ENCODE results near the gene FAM234B.

The FAM234B gene

GRCh38 chr12:13094367-13094766 is 50.2 kb downstream of the FAM234B start:
- DNase-seq: no peak

DNA sequence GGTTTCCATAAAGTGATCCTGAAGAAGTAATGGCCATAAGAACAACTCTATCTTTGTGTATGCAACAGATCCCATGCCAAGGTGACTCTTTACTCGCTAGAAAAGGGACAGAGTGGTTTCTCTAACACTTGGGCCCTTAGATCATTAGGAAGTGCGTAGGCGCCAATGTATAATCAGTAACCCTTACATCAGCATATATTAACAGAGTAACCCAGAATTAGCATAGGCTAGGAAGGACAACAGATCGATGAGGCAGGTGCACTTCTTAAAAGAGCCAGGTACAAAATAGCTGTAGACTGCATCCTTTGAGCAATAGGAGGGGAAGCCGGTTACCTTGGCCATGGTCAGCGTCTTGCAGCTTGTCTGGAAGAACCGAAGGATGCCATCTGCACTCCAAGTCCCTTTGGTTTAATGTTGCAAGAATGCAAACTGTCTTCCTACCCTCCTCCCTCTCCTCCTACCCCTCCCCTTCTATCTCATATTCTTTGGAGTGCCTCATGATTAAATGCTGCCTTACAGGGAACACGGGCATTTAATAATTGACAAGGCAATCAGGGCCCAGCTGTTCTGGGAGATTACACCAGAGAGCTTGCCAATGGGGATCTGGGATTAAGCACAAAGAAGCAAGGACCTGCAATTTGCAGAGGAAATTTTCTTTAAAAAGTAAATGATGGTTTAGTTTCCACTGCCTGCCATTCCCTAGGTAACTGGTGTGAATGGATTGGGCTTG is 51.2 kb downstream of the FAM234B start:
- no peak for DNase-seq

DNA sequence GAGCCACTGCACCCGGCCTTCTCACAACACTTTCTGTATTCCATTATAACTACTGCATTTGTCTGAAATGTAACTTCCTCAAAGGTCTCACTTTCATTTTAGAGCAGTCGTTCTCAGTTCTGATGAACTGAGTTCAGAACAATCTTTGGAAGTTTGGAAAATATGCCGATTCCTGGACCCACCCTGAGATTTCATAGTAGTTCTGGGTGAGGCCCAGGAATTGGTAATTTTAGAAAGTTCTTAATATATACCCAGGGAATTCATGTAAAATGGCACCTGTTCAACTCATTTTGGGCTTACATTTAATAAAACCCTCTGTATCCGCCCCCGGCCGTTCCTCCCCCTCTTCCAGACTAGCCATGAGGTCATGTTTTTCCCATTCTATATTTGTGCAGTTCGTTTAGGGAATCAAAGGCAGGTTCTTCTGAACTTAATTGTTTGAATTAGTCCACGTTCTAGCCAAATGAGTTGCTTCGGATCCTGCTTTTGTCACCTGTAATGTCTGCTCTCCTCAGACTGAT is 53.4 kb downstream of the FAM234B start:
- no peak for DNase-seq

DNA sequence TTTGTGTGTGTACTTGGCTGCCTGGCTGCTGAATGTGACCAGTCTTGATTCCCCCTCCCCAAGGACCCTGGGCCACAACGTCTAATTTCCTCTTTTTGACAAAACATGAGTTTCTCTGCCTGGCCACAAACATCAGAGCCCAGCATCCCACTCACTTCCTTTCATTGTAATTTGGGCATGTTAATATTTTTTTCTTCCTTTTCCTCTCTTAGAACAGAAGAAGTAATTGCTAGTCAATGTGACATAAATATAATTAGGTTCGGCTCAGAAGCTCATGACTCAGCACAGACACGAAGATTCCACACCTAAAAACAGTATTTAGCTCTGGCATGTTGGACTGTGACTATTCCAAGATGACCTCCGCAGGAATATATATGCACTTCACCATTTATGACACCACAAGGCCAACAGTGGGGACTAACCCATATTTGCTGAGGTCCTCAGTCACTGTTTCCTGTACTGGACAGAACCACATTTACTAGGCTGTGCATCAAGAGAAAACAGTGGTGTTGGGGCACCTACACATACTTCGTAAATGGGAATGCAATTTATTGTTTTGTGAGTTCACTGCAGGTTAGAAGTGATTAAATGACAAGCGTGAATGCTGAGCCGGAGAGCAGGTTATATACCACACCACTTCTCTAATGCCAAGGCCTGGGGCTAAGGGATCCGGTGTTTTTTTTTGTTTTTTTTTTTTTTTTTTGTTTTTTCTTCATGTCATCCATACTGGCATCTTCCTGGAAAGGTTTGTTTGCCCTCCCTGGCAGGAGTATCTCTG is 55.1 kb downstream of the FAM234B start:
- no peak for DNase-seq

DNA sequence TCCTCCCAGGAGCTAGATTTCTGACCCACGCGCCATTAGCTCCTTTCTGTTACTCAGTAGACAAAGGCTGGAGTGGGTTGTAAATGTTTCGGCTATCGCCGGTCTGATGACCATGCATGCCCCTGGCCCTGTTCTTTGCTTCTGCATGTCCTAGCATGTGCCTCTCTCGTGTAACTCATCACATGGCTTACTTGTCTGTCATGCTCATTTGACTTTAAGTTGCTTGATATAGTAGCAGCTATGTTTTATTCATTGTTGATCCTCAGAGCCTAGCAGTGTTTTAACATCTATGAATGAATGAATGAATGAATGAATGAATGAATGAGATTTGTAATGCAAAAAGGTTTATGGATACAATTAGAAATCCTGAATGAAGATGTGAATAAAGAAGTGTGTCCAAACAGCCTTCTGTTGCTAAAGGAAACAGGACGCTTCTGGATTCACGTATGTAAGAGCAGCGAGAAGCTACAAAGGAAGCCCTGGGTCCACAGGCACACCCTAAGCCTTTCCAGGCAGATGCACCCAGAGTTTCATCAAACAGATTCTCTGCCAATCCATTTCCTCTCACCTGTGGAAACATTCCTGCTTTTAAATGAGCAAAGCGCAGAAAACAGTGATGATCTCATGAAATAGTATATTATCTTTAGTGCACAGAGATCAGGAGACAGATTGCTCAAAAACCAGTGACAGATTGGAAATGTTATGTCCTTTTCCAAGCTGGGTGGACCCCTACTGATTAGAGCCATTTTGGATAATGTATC is 55.8 kb downstream of the FAM234B start:
- DNase-seq: no peak

DNA sequence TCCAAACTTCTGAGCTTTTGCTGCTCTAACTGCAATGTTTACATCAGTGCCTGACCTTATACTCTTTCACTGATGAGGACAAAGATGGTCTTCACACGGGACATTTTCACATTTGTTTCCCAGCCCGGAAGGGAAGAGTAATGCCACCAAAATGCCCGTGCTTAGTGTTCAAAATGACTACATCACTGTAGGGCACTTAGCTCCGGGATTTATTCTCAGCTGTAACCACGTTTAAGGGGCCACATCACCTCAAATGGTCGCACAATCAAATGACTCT is 56.4 kb downstream of the FAM234B start:
- DNase-seq: no peak

DNA sequence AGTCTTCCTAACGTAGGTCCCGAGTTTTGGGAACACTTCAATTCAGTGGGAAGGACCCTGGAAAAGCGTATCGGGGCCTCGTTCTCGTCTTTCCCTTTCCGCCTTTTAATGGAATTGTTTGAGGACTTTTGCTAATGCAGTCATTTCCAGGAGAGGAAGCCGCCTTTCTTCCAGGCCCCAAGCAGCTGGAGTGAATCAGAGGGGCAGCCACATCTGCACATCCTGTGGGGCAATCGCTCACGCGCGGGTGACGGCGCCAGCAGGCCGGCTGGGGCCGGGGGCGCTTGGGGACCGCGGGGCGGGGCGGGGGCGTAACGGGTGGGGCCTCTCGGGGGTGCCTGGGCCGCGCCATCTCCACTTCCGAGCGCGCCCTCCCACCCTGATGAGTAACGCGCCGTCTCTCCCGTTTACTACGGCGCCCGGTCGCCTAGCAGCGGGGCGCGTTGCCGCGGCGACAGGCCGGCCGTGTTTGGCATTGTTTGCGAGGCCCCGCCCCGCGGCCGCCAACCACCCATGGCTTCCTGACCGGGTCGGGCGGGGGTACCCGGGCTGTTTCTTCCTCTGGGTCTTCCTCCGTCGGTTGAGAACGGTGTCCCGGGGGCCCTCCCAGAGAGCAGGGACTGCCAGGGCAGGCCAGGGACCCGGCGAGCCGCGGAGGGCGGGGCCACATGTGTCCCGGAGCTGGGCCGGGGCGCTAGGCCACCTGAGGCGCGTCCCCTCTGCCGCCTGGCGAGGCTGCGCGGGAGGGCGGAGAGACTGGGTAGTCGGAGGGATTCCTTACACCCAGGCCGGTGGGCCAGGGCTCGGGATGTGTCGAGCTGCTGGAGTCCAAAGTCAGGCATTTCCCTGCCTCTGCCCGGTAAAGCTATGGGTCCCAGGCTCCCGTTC is 56.9 kb downstream of the FAM234B start:
- peak; percentile 65 for DNase-seq

- no peak for DNase-seq
Observed at GRCh38 chr12:13101821-13102375, 57.7 kb downstream of the FAM234B start.

DNA sequence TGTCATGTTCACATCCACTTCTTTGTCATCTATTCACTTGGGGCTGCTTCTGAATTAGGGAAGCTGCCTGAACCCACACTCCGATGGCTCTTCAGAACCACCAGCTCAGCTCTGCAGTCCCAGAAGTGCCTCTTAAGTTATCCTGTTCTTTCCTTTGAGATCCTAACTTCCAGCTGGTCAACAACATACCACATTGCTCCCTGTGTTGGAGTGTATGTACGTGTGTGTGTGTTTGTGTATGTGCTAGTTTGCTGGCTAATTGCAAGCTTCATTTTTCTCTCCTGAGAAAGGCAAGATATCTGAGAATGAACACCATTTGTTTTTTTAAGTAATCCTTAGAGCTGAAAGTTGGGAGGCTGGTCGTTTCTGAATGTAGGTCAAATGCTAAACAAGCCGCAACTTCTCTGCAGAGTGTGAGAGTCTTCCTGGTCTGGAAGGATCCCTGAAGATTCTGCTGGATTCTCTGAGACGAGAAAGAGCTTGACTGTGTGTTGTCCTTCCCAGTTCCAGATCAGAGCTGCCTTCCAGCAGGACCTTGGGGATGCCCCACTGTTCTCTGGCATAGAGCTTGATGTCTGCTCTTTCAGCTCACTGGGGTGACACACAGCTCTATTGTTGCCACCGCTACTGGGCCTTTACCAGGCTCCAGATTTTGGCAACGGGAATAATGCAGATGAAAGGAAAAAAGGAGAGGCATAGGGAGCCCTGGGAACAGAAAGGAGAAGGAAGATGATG is 58.4 kb downstream of the FAM234B start:
- DNase-seq: no peak

GRCh38 chr12:13103391-13104033 is 59.3 kb downstream of the FAM234B start, which contains the start of gene GSG1:
TSS of gene GSG1 (minus strand) at chr12:13103667. CDS start at chr12:13103512, 155 bp downstream.
- no peak for DNase-seq

GRCh38 chr12:13104409-13104808 is 60.2 kb downstream of the FAM234B start:
- no peak for DNase-seq

DNA sequence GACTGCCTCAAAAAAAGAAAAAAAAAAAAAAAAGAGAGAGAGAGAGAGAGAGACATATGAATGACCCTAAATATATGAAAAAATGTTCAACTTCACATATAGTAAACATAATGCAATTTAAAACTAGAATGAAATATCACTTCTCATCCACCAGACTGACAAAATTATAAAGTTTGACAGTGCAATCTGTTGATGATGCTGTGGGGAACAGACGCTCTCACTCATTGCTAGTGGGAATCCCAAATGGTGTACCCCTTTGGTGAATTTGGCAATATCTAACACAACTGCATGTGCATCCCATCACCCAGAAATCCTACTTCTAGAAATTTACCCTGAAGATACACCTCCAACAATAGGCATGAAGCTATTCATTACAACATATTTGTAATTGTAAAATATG is 61.6 kb downstream of the FAM234B start:
- DNase-seq: no peak

GRCh38 chr12:13106666-13107065 is 62.5 kb downstream of the FAM234B start:
- no peak for DNase-seq

DNA sequence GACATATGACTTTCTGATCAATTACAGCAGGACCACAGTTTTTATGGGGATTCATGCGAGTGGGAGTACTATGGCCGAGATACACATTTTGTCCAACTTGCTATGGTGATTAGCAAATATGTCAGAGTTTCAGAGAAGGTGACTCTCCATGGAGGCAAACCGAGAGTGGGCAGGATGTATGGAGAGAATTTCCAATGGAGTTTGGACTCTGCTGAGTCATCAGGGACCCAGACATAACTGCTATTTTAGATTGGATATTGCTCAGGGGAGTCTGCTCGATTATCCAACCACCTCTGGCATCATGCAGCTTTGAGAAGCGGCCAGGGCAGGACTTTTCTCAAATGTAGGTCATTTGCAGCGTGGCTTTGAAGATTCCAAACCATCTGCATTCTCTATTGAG is 68.8 kb downstream of the FAM234B start:
- no peak for DNase-seq

DNA sequence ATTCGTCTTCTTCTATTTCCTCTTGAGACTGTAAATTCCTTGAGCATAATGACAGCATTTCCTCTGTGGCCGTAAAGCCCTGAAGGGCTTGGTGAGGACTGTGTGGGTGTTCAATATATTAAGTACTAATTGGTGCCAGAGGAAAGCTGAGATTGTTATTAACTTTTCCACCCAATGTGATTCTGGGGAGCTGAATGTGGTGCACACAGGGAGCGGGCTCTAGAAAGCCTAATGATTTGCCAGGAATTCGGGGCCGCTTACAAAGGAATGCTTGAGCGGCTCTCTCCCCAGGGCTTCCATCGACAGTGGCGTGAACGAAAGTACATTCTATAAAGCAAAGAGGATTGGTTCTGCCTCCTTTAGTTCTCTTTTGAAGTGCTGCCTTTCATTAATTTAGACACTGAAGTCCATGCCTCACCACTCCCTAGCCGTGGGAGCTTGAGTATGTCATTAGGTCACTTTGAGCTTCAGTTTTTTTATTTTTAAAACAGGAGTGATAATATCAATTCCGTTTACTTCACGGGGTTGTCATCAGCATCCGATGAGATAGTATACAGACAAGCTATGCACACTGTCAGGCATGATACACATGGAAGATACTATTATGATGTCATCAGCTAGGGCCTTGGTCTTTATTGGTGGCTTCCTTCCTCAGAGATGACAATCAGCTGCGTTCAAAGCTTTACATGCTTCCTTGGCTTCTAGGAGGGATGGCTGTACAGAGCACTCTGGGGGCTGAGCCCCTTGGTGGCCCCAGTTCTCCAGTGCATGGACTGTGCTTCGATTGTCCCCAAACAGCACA is 70.3 kb downstream of the FAM234B start:
- no peak for DNase-seq

- DNase-seq: no peak
Observed at GRCh38 chr12:13116259-13116658, 72.1 kb downstream of the FAM234B start.

GRCh38 chr12:13117029-13117428 is 72.8 kb downstream of the FAM234B start:
- DNase-seq: no peak

- DNase-seq: no peak
Observed at GRCh38 chr12:13119826-13120225, 75.6 kb downstream of the FAM234B start.

DNA sequence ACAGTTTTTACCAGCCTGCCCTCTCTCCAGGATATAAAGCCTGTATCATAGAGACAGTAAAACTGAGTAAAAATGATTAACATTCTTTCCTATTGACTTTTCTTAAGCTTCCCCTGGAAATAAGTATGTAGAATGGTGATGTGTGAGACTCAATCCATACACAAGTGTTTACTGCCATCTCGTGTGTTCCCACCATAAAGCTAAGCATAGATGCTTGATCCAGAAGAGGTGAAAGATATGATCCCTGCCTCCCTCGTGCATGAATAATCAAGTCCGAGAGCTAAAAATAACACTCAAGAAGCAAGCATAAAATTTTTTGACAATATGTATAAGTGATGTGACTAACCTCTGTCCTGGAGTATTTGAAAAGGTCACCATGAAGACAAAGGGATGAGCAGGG is 76.2 kb downstream of the FAM234B start:
- no peak for DNase-seq

DNA sequence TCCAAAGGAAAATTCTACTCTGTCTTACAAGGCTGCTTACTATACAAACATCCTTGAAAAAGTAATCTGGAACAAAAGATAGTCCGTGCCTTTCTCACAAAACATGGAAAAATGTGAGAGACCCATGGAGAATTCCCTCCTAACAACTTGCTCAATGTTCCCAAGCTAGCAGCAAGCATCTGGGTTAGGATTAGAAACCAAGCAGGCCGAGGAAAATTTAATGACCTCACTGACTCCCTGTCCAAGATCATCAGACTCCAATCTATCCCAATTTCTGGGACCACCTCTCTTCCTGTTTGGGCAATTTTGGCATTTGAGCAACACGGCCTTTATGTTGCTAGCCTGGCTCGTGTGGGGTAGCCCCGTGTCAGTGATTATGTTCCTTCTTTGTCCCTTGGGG is 77.4 kb downstream of the FAM234B start:
- DNase-seq: no peak
